NT2/D1 (cell line): ENCODE results near the gene CLASP2.

Experiments used
- DNase-seq: peaks from one replicate; pipeline ENCODE4 v3.0.0-alpha.2; 2011; ENCODE audit warnings: low read depth, low spot score
- H3K27me3 ChIP-seq: 2 replicates; pipeline ENCODE4 v1.6.0; 2011; ENCODE audit warnings: mild to moderate bottlenecking; ENCODE audit not compliant: insufficient read length, insufficient read depth
- H3K36me3 ChIP-seq: 2 replicates; pipeline ENCODE4 v1.6.1; 2011; ENCODE audit warnings: mild to moderate bottlenecking, low read length, mixed read lengths; ENCODE audit not compliant: insufficient read depth, insufficient read length
- H3K4me1 ChIP-seq: 2 replicates; pipeline ENCODE4 v1.5.1; 2011; ENCODE audit not compliant: insufficient read depth, insufficient read length
- H3K4me3 ChIP-seq: 2 replicates; pipeline ENCODE4 v1.5.1; 2011; ENCODE audit warnings: low read depth; ENCODE audit not compliant: insufficient read length
- H3K9ac ChIP-seq: 2 replicates; pipeline ENCODE4 v1.6.0; 2011; ENCODE audit warnings: low read depth; ENCODE audit not compliant: insufficient read length
- H3K9me3 ChIP-seq: 2 replicates; pipeline ENCODE4 v1.5.1; 2011; ENCODE audit warnings: mild to moderate bottlenecking, low read length; ENCODE audit not compliant: insufficient read depth
- SUZ12 ChIP-seq: IDR thresholded peaks from 2 replicates; pipeline ENCODE4 v1.6.1; 2011; ENCODE audit not compliant: insufficient read length, insufficient read depth; ENCODE audit errors: extremely low read depth
- YY1 ChIP-seq: IDR thresholded peaks from 2 replicates; pipeline ENCODE4 v1.6.1; 2011; ENCODE audit not compliant: insufficient read length, insufficient read depth
- ZNF274 ChIP-seq: IDR thresholded peaks from 2 replicates; pipeline ENCODE4 v1.6.1; 2011; ENCODE audit warnings: mild to moderate bottlenecking, low read depth, low read length

CLASP2 gene

GRCh38 chr3:33650495-33650894, 67.6 kb downstream of the CLASP2 start:
- Histone ChIP-seq H3K9me3 (no peaks in the 10 kb centered on the region), H3K27me3 (no peaks in the 10 kb centered on the region), H3K36me3 (no peaks in the 10 kb centered on the region), H3K9ac (no peak overlapping the region), H3K4me3 (no peak overlapping the region), H3K4me1 (no peaks in the 10 kb centered on the region)
- no peak for DNase-seq
- TF ChIP-seq YY1 (no peak), SUZ12 (no peak), ZNF274 (no peak)

DNA sequence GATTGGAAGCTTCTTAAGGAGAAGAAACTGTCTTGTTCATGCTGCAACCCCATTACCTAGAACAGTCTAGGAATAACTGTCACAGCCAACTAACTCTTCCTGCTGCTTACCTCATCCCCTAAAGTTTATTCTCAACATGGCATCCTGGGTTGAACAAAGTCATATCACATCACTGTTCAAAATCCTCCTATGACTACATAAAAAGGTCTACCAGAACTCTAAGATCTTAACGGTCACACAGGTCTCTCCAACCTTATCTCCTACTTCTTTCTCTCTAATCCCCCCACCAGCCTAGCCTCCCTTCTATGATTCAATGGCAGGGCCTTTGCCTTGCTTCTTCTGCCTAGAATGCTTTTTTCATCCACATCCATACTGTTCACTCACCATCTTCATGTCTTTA, 69.3 kb downstream of the CLASP2 start:
- no peaks in the 10 kb centered on the region for H3K9me3 ChIP-seq
- no peaks in the 10 kb centered on the region for H3K4me1 ChIP-seq
- TF ChIP-seq ZNF274 (no peak), YY1 (no peak), SUZ12 (no peak)
- no peak overlapping the region for H3K9ac ChIP-seq
- DNase-seq, result no peak
- peaks cover 7% of the 10 kb centered on the region for H3K36me3 ChIP-seq
- H3K27me3 ChIP-seq, result no peaks in the 10 kb centered on the region
- H3K4me3 ChIP-seq, result no peak overlapping the region

DNA sequence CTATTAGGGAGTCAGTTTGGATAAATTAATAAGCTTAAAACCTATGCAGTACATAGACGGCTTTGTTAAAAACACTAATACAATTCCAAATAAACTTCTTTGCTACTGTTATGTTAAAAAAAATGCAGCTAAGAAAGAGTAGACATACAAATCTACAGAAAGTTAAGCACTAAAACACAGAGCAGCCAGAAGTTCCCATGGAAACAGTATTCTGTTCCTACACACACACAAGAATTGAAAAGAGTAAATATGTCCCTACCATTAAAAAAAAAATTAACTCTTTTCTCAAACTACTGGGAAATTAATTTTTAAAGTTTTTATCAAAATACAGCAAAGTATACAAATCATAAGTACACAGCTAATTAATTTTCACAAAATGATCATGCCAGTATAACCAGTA, 71.6 kb downstream of the CLASP2 start:
- Histone ChIP-seq H3K27me3 (no peaks in the 10 kb centered on the region), H3K4me3 (no peak overlapping the region), H3K36me3 (peaks cover 10% of the 10 kb centered on the region), H3K9me3 (no peaks in the 10 kb centered on the region), H3K4me1 (no peaks in the 10 kb centered on the region), H3K9ac (no peak overlapping the region)
- DNase-seq, result no peak
- TF ChIP-seq YY1, result no peak
- TF ChIP-seq ZNF274, result no peak
- no peak for TF ChIP-seq SUZ12

DNA sequence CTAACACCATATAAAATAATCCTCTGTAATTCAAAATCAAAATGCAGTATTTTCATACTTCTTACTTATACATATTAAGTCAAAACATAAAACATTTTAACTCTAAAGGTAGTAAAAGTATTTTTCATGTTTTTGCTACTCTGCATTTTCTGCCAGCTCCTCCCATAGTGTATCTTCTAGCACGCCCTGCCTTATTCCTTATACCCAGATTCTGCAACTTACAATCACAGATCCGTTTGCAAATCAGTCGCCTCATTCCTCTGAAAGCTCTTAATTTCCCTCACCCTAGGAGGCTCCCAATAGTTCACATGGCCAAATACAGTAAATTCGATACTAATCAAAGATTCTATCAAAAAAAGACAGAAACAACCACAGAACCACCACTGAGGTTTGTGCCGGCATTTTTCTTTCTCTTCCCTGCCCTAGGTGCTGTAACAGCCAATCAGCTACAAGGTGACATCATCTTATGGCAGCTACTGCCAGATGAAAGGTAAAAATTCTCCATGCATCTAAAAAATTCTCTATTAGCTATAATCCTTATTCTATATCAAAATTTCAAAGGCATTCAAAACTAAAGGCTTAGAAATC, 72.9 kb downstream of the CLASP2 start:
- no peak for TF ChIP-seq YY1
- no peak for TF ChIP-seq ZNF274
- no peak for TF ChIP-seq SUZ12
- no peak overlapping the region for H3K9ac ChIP-seq
- no peak for DNase-seq
- no peaks in the 10 kb centered on the region for H3K9me3 ChIP-seq
- H3K27me3 ChIP-seq, result no peaks in the 10 kb centered on the region
- peaks cover 10% of the 10 kb centered on the region for H3K36me3 ChIP-seq
- H3K4me1 ChIP-seq, result no peaks in the 10 kb centered on the region
- H3K4me3 ChIP-seq, result no peak overlapping the region

GRCh38 chr3:33644582-33644981, 73.5 kb downstream of the CLASP2 start:
- Histone ChIP-seq H3K4me3 (no peak overlapping the region), H3K9me3 (no peaks in the 10 kb centered on the region), H3K9ac (no peak overlapping the region), H3K27me3 (no peaks in the 10 kb centered on the region), H3K4me1 (no peaks in the 10 kb centered on the region), H3K36me3 (peaks cover 13% of the 10 kb centered on the region)
- TF ChIP-seq YY1, result no peak
- DNase-seq, result no peak

GRCh38 chr3:33642806-33643205, 75.2 kb downstream of the CLASP2 start:
- Histone ChIP-seq H3K4me1 (no peaks in the 10 kb centered on the region), H3K4me3 (no peak overlapping the region), H3K9me3 (no peaks in the 10 kb centered on the region), H3K27me3 (no peaks in the 10 kb centered on the region), H3K36me3 (peaks cover 19% of the 10 kb centered on the region), H3K9ac (no peak overlapping the region)
- TF ChIP-seq SUZ12 (no peak), YY1 (no peak), ZNF274 (no peak)
- no peak for DNase-seq

DNA sequence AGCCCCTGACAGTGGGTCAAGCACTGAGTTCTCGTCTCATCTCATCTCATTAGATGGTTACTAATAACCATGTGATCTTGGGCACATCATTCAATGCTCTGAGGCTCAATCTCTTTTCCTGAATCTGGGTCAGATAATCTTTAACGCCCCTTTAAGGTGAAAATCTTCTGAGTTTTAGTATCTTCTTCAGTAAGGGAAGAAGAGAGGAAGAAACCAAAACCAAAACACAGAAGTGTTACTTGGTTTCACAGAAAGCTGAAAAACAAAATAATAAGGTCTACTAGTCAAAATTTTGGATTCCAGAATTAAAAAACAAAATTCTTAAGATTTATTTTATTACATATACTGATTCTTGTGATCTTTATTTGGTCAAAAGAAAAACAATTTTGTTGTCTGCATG, 78.2 kb downstream of the CLASP2 start:
- Histone ChIP-seq H3K4me1 (no peaks in the 10 kb centered on the region), H3K4me3 (no peak overlapping the region), H3K27me3 (no peaks in the 10 kb centered on the region), H3K36me3 (peaks cover 19% of the 10 kb centered on the region), H3K9ac (no peak overlapping the region), H3K9me3 (no peaks in the 10 kb centered on the region)
- TF ChIP-seq YY1 (no peak), SUZ12 (no peak), ZNF274 (no peak)
- DNase-seq, result no peak

- Histone ChIP-seq H3K4me1 (no peaks in the 10 kb centered on the region), H3K9ac (no peak overlapping the region), H3K4me3 (no peak overlapping the region), H3K9me3 (no peaks in the 10 kb centered on the region), H3K27me3 (no peaks in the 10 kb centered on the region), H3K36me3 (peaks cover 8% of the 10 kb centered on the region)
- DNase-seq, result no peak
- TF ChIP-seq ZNF274 (no peak), SUZ12 (no peak), YY1 (no peak)
Observed at GRCh38 chr3:33637482-33637881, 80.6 kb downstream of the CLASP2 start.
